Naive B cell (primary cell): Measurements from ENCODE around the gene IDS. TPM values are rescaled to one million over a fixed set of nuclear protein-coding genes. Genes with fewer than 3 reads are reported as not detected.

ENCODE experiments used
- ATAC-seq, 2 donors: fragments of 150-1000 bp; cut with Tn5 transposase; 2 replicates each; pipeline ENCODE4 v1.10.0; 2021; ENCODE audit warnings: low read depth in 2 of 2, mild to moderate bottlenecking in 2 of 2, moderate library complexity in 2 of 2
- DNase-seq: peaks from one replicate; pipeline ENCODE4 v3.0.0; 2022
- H3K27ac Mint-ChIP-seq, 6 donors: one replicate each; pipeline ENCODE4 v1.8.0; 2020 to 2022; ENCODE audit warnings: mild to moderate bottlenecking in 6 of 6, mixed read lengths in 6 of 6, moderate library complexity in 5 of 6, inconsistent platforms in 2 of 6
- H3K27me3 Mint-ChIP-seq, 3 donors: one replicate each; pipeline ENCODE4 v1.8.0; 2021 to 2022; ENCODE audit warnings: mixed read lengths in 3 of 3, mild to moderate bottlenecking in 1 of 3
- H3K36me3 Mint-ChIP-seq, 2 donors: one replicate each; pipeline ENCODE4 v1.8.0; 2020 to 2022; ENCODE audit warnings: mixed read lengths in 2 of 2, inconsistent platforms in 1 of 2, mild to moderate bottlenecking in 1 of 2
- H3K4me1 Mint-ChIP-seq, 3 donors: one replicate each; pipeline ENCODE4 v1.8.0; 2020 to 2022; ENCODE audit warnings: mixed read lengths in 3 of 3, inconsistent platforms in 1 of 3, mild to moderate bottlenecking in 1 of 3, moderate library complexity in 1 of 3
- H3K4me3 Mint-ChIP-seq, 8 donors: one replicate each; pipeline ENCODE4 v1.8.0; 2020 to 2022; ENCODE audit warnings: mild to moderate bottlenecking in 8 of 8, mixed read lengths in 8 of 8, moderate library complexity in 8 of 8, inconsistent platforms in 2 of 8
- H3K9me3 Mint-ChIP-seq, 7 donors: one replicate each; pipeline ENCODE4 v1.8.0; 2020 to 2022; ENCODE audit warnings: mixed read lengths in 7 of 7, mild to moderate bottlenecking in 5 of 7, inconsistent platforms in 2 of 7, moderate library complexity in 1 of 7
- polyA plus RNA-seq, 6 donors: library from polyadenylated mRNA; unstranded; fragments of 300-500 nt; fragmentation: Illumina TruSeq; gene quantifications; one replicate each; pipeline ENCODE4 v1.2.3, GENCODE V29; 2021; ENCODE audit warnings: low read depth in 6 of 6

The IDS gene
- polyA plus RNA-seq, 6 donors from 2014 or later, result 71.1 to 106 (median 77.5) TPM

- Mint-ChIP-seq H3K4me3 (no peak overlapping the region), H3K27ac (peak overlapping the region in 2 of 6 donors; percentile 44 to 70), H3K4me1 (peaks cover 0 to 9% (median 0%) of the 10 kb centered on the region in 3 donors), H3K36me3 (peaks cover 17 to 34% of the 10 kb centered on the region in 2 donors), H3K27me3 (no peaks in the 10 kb centered on the region), H3K9me3 (no peaks in the 10 kb centered on the region)
- no peak for DNase-seq
- ATAC-seq, result peak; percentile 11 to 33
Observed at GRCh38 chrX:149487292-149487691, 17.8 kb downstream of the IDS start.

GRCh38 chrX:149476513-149476912, 28.6 kb downstream of the IDS start:
- Mint-ChIP-seq H3K36me3 (no peaks in the 10 kb centered on the region), H3K9me3 (peaks cover 0 to 1% (median 0%) of the 10 kb centered on the region in 7 donors), H3K27me3 (peaks cover 0 to 4% (median 0%) of the 10 kb centered on the region in 3 donors), H3K4me1 (peaks cover 0 to 6% (median 5%) of the 10 kb centered on the region in 3 donors), H3K4me3 (no peak overlapping the region), H3K27ac (no peak overlapping the region)
- DNase-seq, result no peak
- ATAC-seq, result no peak

- no peak for DNase-seq
- ATAC-seq, result no peak
- peaks cover 0 to 8% (median 0%) of the 10 kb centered on the region in 3 donors for H3K27me3 Mint-ChIP-seq
- no peaks in the 10 kb centered on the region for H3K9me3 Mint-ChIP-seq
- no peak overlapping the region for H3K27ac Mint-ChIP-seq
- no peak overlapping the region for H3K4me3 Mint-ChIP-seq
- no peaks in the 10 kb centered on the region for H3K36me3 Mint-ChIP-seq
- peaks cover 0 to 9% (median 6%) of the 10 kb centered on the region in 3 donors for H3K4me1 Mint-ChIP-seq
Observed at GRCh38 chrX:149473966-149474365, 31.1 kb downstream of the IDS start.

GRCh38 chrX:149473092-149473491, 32.0 kb downstream of the IDS start:
- Mint-ChIP-seq H3K36me3 (no peaks in the 10 kb centered on the region), H3K27ac (no peak overlapping the region), H3K9me3 (no peaks in the 10 kb centered on the region), H3K4me1 (peaks cover 0 to 9% (median 6%) of the 10 kb centered on the region in 3 donors), H3K4me3 (no peak overlapping the region), H3K27me3 (peaks cover 0 to 8% (median 0%) of the 10 kb centered on the region in 3 donors)
- DNase-seq, result no peak
- no peak for ATAC-seq

GRCh38 chrX:149472625-149473024, 32.5 kb downstream of the IDS start:
- no peak for ATAC-seq
- no peaks in the 10 kb centered on the region for H3K9me3 Mint-ChIP-seq
- H3K4me1 Mint-ChIP-seq, result peaks cover 0 to 9% (median 6%) of the 10 kb centered on the region in 3 donors
- H3K27me3 Mint-ChIP-seq, result peaks cover 0 to 8% (median 0%) of the 10 kb centered on the region in 3 donors
- H3K4me3 Mint-ChIP-seq, result no peak overlapping the region
- H3K27ac Mint-ChIP-seq, result no peak overlapping the region
- no peaks in the 10 kb centered on the region for H3K36me3 Mint-ChIP-seq
- DNase-seq, result no peak

- Mint-ChIP-seq H3K36me3 (no peaks in the 10 kb centered on the region), H3K9me3 (no peaks in the 10 kb centered on the region), H3K27me3 (peaks cover 0 to 8% (median 0%) of the 10 kb centered on the region in 3 donors), H3K27ac (no peak overlapping the region), H3K4me1 (peaks cover 0 to 4% (median 3%) of the 10 kb centered on the region in 3 donors), H3K4me3 (no peak overlapping the region)
- DNase-seq (no peak), ATAC-seq (no peak)
Observed at GRCh38 chrX:149471397-149471796, 33.7 kb downstream of the IDS start.

DNA sequence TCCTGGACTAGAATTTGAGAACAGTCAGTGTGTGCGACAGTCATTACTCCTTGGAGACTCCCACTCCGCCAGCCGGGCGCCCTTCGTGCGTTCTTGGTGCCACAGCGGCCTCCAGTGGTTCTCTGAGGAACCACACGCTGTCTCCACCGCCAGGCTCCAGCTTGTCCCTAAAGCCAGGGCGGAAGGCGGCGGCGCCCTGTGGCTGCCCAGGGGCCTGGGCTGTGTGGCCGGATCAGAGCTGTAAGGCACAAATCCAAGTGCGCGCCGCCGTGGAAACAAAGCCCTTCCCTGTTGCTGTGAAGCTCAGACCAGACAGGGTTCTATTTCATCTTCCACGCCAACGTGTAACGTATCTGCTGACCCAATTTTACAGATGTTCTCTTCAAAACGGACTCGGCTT, 34.2 kb downstream of the IDS start:
- ATAC-seq (peak; percentile 58 to 63), DNase-seq (peak; percentile 39)
- Mint-ChIP-seq H3K27me3 (peaks cover 0 to 8% (median 4%) of the 10 kb centered on the region in 3 donors), H3K4me3 (peak overlapping the region in 1 of 8 donors; percentile 54), H3K9me3 (peaks cover 0 to 1% (median 0%) of the 10 kb centered on the region in 7 donors), H3K36me3 (no peaks in the 10 kb centered on the region), H3K4me1 (peaks cover 0 to 4% (median 0%) of the 10 kb centered on the region in 3 donors), H3K27ac (no peak overlapping the region)

- H3K27me3 Mint-ChIP-seq, result peaks cover 4 to 8% (median 5%) of the 10 kb centered on the region in 3 donors
- peaks cover 0 to 4% (median 0%) of the 10 kb centered on the region in 3 donors for H3K4me1 Mint-ChIP-seq
- H3K9me3 Mint-ChIP-seq, result peaks cover 0 to 6% (median 0%) of the 10 kb centered on the region in 7 donors
- DNase-seq, result no peak
- H3K27ac Mint-ChIP-seq, result no peak overlapping the region
- no peak for ATAC-seq
- no peaks in the 10 kb centered on the region for H3K36me3 Mint-ChIP-seq
- H3K4me3 Mint-ChIP-seq, result no peak overlapping the region
Observed at GRCh38 chrX:149469406-149469805, 35.7 kb downstream of the IDS start.

- no peak overlapping the region for H3K4me3 Mint-ChIP-seq
- H3K27me3 Mint-ChIP-seq, result peaks cover 4 to 8% (median 5%) of the 10 kb centered on the region in 3 donors
- no peak overlapping the region for H3K27ac Mint-ChIP-seq
- peaks cover 0 to 4% (median 0%) of the 10 kb centered on the region in 3 donors for H3K4me1 Mint-ChIP-seq
- DNase-seq, result no peak
- no peak for ATAC-seq
- H3K36me3 Mint-ChIP-seq, result no peaks in the 10 kb centered on the region
- H3K9me3 Mint-ChIP-seq, result peaks cover 0 to 6% (median 0%) of the 10 kb centered on the region in 7 donors
Observed at GRCh38 chrX:149467920-149468319, 37.2 kb downstream of the IDS start.

DNA sequence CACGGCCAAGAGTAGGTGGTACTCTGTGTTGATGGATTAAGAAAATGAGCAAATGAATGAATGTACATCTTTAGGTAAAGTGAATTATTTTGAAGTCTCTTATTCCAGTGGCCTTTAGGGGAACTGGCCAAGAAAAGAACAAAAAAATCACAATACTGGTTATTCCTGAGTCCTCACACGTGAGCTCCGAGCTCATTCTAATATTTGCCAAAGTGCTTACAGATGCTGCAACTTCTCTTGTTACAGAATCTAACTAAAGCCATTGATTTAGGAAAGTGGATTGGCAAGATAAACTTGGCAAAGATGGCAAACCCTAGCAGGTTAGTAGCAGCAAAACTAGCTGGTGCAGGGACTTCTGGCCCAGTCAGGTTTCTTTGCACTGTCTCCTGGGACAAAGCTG, 37.6 kb downstream of the IDS start:
- ATAC-seq (no peak), DNase-seq (no peak)
- H3K36me3 Mint-ChIP-seq, result no peaks in the 10 kb centered on the region
- H3K4me1 Mint-ChIP-seq, result peaks cover 0 to 4% (median 0%) of the 10 kb centered on the region in 3 donors
- no peak overlapping the region for H3K27ac Mint-ChIP-seq
- H3K9me3 Mint-ChIP-seq, result peaks cover 0 to 6% (median 0%) of the 10 kb centered on the region in 7 donors
- H3K27me3 Mint-ChIP-seq, result peaks cover 4 to 8% (median 5%) of the 10 kb centered on the region in 3 donors
- H3K4me3 Mint-ChIP-seq, result no peak overlapping the region

DNA sequence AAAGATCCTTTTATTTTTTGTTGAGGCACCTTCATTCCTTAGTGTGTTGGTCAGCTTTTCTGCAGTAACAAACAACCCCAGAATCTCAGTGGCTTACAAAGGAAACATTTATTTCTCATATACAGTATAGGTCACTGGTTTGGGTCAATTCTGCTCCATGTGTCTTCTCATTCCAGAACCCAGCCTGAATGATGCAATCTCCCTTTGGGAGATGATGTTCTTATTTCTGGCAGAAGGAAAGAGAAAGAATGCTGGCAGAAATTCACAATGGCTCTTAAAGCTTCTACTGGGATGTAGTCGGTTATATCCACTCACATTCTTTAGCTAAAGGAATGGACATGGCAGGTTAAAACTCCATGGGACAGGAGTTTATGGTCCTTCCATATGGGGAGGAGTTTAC, 42.3 kb downstream of the IDS start:
- Mint-ChIP-seq H3K4me1 (no peaks in the 10 kb centered on the region), H3K27ac (peak overlapping the region in 1 of 6 donors; percentile 59), H3K4me3 (no peak overlapping the region), H3K36me3 (no peaks in the 10 kb centered on the region), H3K9me3 (peaks cover 0 to 9% (median 0%) of the 10 kb centered on the region in 7 donors), H3K27me3 (peaks cover 6 to 13% (median 9%) of the 10 kb centered on the region in 3 donors)
- DNase-seq (no peak), ATAC-seq (no peak)

DNA sequence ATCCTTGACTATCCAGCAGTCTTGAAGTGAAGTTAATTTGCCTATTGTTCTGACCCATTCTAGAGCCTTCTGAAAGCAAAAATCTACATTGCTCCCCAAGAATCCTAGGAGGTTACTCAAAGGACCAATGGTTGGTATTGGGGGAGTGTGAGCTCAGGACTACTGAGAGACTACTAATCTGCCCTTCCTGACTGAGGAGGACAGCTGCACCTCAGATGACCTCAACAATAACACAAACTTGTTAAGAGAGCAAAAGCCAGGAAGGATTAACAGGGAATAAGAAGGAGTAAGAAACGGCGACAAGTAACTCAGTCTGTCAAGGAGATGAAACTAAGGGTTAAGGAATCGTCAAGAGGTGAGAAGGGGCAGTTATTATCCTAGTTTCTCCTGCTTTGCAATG, 43.4 kb downstream of the IDS start:
- Mint-ChIP-seq H3K27me3 (peaks cover 6 to 13% (median 9%) of the 10 kb centered on the region in 3 donors), H3K4me3 (no peak overlapping the region), H3K36me3 (no peaks in the 10 kb centered on the region), H3K27ac (no peak overlapping the region), H3K4me1 (no peaks in the 10 kb centered on the region), H3K9me3 (peaks cover 0 to 9% (median 0%) of the 10 kb centered on the region in 7 donors)
- DNase-seq (no peak), ATAC-seq (no peak)

DNA sequence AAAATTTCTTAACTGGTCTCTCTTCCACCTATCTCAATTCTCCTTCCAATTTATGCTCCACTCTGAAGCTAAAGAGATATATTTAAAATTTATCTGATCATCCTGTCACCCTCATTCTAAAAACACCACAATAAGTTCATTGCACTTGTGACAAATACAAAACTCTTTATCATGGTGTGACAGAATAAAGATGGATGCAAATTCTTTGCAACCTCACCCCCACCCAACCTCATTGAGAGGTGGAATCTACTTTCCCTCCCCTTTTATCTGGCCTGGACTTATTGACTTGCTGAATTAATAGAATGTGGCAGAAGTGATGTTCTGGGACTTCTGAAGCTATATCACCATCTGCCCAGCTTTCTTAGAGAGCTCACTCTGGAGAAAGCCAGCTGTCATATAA, 46.5 kb downstream of the IDS start:
- Mint-ChIP-seq H3K27ac (no peak overlapping the region), H3K4me3 (no peak overlapping the region), H3K27me3 (peaks cover 4 to 9% (median 6%) of the 10 kb centered on the region in 3 donors), H3K36me3 (no peaks in the 10 kb centered on the region), H3K9me3 (peaks cover 0 to 4% (median 0%) of the 10 kb centered on the region in 7 donors), H3K4me1 (no peaks in the 10 kb centered on the region)
- no peak for ATAC-seq
- no peak for DNase-seq

GRCh38 chrX:149456476-149457245, 48.4 kb downstream of the IDS start:
- H3K27me3 Mint-ChIP-seq, result peaks cover 1 to 6% (median 4%) of the 10 kb centered on the region in 3 donors
- H3K9me3 Mint-ChIP-seq, result peaks cover 0 to 4% (median 0%) of the 10 kb centered on the region in 7 donors
- no peaks in the 10 kb centered on the region for H3K4me1 Mint-ChIP-seq
- no peaks in the 10 kb centered on the region for H3K36me3 Mint-ChIP-seq
- no peak overlapping the region for H3K4me3 Mint-ChIP-seq
- no peak for DNase-seq
- H3K27ac Mint-ChIP-seq, result no peak overlapping the region
- ATAC-seq, result no peak
